TTC549 (cell line): ENCODE measurements around the gene IFT27.
"Not testable (repeated sequence)": the region's sequence is repeated elsewhere in the genome, so short reads cannot be mapped to it uniquely, and the experiment has no call there.

Source experiments
- FAIRE-seq: peaks from 2 replicates; lab custom pipeline; 2012; peaks lifted over from hg19 to GRCh38; lab: Jason Lieb, UNC

The IFT27 gene

DNA sequence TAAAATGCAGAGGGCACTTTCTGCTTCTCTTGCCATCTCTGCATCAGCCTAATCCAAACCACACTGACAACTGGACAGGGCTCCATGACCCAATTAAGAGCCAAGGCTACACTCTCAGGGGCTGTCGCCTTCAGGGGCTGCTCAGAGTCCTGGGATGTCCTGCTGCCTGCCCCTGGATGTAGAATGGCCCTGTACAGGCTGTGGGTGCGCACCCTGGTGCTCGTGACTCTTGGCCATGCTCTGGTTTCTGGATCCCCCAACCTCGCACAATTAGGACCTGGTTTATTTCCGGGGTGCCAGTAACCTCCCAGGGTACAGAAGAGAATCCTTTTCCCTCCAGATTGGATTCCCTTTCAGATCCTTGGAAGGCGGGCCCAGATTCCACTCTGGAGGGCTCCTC lies 11.3 kb downstream of the IFT27 start:
- FAIRE-seq: no peak

DNA sequence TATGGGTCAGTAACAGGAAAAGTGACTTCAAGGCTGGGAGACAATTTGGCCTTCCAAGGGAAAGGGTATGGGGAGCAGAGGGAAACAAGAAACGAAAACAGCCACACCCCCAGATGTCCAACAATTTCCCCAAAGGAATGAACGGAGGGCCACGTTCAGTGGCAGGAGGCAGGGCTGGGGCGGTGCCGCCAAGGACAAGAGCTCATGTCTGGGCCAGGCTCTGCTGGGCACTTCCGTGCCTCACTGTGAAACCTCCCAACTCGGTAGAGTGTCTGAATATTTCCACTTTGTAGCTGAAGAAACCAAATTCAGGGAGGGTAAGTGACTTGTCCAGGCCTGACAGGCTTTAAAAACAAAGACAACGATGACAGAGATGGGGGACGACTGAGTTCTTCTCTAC lies 11.9 kb downstream of the IFT27 start:
- FAIRE-seq: no peak

DNA sequence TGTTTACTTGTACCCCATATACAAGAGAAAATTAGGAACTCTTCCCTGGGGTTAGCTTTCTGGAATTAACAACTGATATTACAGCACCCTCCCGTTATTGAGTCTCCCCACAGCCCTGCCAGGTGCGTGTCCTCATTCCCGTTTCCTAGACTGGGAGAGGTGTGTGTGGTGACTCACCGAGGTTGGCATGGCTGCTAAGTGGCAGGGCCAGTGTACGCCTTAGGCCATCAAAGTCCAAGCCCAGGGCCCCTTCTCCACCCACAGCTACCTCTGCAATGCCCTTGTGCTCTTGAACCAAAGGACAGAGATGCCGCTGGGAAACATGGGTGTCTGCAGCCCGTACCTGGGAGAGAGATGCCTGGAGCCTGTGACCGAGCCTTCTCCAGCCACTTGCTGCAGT lies 12.3 kb downstream of the IFT27 start:
- FAIRE-seq: no peak

DNA sequence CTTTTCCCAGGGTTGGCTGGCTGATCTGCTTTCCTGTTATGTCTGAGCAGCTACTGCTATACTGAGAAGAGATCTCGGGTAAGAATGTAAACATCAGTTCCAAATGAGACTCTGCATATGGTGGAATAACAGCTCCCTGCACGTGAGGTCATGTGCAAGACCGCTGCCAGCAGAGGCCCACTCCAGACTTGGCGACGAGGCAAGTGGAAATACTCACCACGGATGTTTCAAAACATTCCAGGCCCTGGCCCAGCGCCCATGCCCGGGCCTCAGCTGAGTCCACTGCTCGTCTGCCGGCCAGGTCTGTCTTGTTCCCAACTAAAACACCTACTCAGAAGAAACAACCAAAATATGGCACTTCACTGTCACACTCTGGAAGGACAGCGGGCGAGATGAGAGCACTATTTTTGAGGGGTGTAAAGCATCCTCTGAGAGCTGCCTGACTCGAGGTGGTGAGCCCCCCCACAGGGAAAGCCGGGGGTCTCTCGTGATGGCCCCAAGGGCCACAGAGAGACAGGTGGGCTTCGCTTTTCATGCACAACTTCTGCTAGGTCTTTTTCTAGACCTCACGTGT lies 13.1 kb downstream of the IFT27 start:
- FAIRE-seq: no peak

DNA sequence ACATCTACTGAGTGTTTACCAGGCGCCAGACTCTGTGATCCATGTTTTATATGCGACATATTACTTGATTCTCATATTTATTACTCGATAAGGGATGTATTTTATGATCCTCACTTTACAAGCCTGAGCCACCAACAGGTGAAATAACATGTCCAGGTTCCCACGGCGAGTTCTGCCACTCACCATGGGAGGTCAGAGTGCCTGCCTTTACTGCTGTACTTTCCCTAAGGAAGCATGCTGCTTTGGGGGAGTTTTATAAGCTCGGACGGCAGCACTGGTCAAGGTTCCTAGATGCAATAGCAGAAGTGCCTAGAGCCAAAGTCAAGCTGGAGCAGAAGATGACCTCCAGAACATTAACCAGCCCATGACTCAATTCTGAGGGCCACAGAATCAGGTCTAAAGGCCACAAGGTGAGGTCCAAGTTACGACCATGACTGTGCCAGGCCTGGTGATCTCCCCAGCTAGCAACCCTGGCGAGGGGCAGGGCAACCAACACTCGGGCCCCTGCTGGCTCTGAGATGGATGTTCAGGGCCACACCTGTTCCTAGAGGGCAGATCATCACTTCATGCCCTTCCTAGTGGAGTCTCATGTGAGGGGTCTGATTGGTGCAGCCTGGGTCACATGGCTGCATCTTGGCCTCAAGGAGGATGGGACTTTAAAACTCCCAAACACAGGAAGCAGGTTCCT lies 14.2 kb downstream of the IFT27 start:
- FAIRE-seq: no peak

DNA sequence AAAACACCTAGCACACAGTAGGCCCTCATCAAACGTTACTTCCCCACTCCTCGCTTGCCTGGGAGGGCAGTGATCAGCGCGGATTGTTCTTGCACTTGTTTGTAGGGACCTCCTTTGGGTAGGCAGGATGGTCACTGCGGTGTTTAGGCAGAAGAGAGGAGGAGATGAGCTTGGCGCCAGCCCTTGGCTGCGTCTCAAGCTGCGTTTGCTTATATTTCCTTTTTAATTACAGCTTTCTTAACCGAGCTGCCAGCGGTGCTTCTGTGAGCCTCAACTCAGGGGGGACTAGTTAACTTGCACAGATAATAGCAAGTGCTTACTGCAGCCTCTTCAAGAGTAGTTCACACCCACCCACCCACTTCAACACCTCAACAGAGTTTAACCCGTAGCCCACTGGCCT lies 15.1 kb downstream of the IFT27 start:
- no peak for FAIRE-seq

DNA sequence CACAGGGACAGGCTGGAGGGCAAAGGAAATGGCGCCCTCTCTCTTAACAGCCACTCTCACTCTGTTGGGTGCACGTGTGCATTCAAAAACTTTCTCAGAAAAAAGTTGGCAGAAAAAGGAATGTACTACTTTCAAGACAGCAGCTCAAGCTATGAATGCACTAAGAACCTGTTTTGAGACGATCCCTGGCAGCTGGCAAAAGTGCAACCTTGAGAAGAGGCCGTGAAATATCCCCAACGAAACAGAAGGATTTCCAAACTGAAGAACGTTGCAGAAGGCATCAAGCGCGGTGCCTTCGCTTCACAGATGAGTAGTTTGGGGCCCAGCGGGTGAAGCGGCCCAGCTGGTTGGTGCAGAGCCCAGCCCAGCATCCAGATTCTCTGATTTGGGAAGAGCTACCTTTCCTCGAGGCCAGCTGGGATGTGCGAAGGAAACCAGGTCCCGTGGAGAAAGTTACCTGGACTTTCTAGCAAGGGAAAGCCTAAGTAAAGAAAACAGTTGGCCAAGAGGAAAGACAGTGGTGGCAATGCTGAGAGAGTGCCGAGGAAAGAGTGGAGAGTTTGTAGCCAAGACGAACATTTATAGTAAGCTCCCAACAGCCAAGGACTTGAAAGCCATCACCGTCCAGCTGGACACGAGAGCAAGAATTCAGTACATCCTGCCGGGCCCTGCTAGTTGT lies 16.3 kb downstream of the IFT27 start:
- no peak for FAIRE-seq

DNA sequence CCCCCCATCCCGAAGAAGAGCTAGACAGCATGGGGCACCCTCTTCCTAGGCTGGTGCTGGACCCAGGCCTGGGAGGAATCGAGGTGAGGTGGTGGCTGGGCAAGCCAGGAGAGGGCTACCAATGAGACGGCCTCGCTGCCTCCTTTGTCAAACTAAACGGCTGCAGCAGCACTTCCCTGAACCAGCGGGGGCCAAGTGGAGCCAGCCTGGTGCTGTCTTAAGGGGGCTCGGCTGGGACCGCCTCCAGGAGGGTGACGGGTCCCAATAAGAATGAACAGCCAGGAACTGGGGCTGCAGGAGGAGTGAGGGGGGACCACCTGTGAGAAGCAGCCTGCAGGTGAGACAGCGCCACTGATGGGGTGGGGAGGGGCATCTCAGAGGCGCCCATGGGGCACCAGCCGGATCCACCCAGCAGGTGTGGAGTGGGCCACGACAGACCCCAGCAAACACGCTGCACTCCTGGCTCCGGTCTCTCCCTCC lies 17.1 kb downstream of the IFT27 start:
- FAIRE-seq: no peak

DNA sequence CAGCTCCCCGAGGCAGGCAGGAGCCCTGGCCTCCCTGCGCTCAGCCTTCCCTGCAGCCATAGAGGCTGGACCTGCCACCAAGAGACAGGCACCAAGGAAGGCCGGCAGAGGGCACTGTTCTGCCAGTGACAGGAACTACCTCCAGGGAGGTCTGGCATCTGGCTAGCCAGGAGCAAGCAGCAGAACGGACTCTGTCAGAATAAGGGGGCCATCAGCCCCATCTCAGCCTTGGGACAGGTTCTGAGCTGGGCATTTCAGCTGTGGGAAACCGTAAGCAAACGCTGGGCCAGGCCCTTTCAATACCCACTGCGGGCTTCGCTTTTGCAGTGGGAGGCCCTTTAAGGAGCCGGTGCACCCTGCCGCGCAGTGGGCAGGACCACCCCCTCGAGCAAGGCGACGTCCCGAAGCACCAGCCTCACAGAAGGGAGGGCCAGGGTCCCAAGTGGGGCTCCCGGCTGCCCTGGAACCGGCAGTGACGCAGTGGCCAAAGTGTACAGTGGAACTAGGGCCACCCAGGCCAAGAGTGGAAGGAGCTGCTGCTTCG lies 18.2 kb downstream of the IFT27 start:
- no peak for FAIRE-seq

DNA sequence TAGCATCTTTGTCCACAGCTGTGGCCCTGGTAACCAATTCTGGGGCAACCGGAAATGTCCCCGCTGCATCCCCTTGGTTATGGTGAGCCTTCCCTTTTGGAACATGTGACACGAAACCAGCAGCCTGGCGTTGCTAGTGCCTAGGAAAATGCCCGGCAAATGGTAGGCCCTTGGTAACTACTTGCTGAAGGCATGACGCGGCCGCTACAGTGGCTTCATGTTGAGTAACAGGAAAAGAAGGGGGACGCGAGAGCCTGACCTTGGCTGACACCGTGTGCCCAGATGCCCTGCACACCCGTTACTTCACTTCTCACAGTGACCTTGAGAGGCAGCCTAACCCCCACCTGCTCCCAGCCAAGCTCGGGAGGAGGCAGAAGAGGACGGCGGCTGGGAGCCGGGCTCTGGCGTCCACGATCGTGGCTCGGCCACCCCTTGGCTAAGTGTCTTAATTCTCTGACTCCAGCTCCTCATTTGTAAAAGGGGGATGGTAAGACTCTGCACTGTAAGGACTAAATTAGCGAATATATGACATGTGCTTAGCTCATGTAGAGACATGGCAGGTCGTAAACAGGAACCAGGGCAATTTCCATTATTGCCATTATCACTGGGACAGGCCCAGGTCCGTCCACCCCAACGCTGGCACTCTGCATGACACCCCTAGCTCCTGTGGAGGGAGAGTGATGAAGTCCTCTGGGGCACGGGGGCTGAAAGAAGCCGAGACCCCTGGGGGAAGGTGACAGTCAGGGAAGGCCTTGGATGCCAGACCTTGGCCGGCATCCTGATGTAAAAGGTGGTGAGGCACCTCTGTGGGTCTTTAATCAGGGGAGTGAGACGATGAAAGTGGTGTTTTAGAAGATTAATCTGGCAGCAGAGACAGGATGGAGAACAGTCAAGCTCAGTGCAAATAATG lies 18.9 kb downstream of the IFT27 start:
- FAIRE-seq: no peak

DNA sequence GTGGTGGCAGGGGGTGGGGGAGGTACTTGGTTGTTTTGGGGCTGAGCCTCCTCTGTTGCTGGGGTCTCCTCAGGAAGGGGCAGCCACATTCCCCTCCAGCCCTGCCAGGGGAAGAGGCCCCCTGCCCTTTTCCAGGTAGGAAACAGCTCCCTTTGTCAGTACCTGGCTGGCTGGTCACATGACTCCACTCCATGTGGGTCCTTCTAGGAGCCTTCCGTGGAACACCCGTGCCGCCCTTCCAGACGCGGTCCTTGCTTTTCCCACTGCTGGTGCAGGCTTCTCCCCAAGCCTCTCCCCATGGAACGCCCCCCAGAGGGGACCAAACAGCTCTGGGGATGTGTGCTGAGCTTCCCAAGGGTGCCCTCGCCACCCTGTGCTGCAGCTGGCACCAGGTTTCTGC lies 19.9 kb downstream of the IFT27 start:
- no peak for FAIRE-seq

DNA sequence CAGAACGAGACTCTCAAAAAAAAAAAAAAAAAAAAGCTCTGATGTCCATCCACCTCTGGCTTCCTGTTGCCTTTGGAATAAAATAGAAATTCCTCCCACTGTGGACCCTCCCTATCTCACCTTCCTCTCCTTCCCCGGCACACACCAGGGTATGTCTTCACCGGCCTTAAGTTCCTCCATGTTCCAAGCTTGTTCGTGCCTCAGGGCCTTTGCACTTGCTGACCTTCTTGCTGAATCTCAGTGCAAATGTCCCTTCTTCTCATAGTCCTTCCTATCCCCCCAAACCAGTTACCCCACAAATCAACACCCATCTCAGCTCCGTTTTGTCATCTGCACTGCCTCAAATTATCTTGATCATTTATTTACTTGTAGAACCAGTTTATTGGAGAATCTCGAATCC lies 20.6 kb downstream of the IFT27 start:
- FAIRE-seq: no peak

DNA sequence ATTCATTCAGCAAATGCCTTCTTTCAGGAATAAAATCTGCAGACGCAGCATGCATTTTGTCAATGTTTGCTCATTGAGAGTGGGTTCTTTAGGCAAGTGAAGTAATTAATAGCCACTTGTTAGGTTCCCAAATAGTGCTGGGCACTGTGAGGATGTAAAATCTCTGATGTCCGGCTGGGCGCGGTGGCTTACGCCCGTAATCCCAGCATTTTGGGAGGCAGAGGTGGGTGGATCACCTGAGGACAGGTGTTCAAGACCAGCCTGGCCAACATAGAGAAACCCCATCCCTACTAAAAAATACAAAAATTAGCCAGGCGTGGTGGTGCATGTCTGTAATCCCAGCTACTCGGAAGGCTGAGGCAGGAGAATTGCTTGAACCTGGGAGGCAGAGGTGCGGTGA lies 21.0 kb downstream of the IFT27 start:
- FAIRE-seq: not testable (repeated sequence)

DNA sequence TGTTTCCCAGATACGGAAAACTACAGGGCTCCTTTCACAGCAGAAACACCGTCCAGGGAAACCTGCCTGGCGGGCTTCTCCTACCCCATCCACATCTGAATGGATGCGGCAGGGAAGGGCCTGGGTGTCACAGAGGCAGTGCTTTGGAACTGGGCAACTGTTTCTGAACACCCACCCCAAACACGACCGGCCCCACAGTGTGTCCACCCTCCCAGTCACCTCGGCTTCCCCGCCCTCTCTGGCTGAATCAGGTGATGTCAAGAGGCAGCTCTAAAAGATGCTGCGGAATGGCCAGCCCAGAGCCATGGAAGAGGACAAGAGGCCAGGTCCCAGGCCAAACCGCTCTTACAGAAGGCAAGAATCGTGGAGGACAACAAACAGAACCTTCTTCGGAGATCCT lies 22.0 kb downstream of the IFT27 start:
- FAIRE-seq: no peak

DNA sequence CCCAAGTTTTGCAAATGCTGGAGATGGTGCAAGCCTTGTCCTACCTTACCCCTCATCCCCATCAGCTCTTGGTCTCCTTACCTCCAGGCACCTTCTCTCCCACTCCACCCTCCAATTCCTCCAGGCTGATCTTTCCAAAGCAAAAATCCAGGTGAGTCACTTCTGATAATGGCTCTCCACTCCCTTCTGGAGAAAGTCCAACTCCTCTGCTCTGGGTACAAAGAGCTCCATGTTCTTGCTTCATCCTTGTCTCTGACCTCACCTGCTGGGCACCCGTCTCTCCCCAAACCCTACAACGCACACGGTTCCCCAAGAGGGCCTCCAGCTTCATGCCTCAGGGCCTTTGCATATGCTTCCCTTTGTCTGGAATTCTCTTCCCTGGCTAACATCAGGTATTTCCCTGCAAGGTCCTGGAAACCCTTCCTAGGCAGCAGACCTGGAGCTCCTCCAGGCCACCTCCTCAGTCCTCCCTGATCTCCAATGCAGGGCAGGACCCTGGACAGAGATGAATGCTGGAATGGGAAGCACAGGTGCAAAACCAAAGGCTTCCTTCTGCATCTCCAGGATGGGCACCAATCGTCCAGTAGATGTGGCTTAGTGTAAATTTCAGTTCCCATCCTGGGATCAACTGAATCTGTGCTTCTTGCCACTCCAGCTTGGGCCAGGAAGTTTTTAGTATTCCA lies 22.7 kb downstream of the IFT27 start:
- no peak for FAIRE-seq

DNA sequence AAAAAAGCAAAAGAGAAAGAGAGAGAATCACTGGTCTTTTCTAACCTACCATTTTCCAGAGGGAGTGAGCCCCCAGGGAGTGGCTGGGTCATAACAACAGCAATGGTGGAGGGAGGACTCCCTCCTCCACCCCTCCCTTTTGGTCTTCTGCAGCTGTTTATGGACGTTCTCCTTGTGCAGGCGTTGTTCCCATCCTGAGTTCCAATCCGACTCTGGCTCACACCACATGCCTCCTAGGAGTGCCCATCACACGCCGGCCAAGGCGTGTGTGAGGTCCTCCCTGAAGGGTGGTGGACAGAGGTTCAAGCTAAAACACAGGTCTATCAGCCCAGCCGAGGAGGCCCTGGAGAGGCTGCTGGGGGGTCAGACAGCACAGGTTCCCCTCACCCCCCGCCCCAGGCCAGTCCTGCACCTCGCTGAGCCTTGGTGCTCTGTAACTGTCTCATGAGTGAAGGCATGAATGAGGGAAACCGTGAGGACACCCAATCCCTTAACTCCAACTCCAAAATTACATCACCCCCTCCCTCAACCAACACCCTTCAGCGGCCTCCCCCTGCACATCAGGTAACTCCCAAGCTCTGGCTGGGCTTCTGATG lies 29.4 kb downstream of the IFT27 start:
- FAIRE-seq: no peak

DNA sequence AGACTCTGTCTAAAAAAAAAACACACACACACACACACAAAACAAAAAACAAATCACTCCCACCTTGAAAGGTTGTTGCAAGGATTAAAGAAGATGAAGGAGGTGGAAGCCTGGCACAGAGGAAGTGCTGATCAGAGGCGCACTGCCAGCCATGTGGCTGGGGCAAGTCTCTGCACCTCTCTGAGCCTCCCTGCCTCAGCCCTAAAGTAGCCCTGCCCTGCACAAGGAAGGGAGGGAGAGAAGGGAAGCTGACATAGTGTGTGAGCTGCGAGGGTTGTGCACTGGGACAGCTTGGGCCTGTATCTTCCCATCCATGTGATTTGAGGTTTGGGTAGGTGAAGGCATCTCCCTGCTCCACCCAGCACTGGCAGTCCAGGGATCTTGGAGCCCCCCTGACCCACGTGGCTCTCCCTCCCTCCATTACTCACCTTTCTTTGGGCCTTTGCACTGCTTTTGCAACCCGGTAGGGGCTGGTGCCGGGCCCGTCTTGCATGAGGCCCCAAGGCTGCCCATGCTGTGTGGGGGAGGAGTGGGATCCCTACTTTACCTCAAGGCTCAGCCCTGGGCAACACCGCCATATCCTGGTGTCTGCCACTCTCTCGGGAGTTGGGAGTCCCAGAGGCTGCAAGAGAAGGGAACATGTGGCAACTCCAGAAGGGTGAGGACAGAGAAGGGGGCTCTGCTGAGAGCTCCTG lies 30.5 kb downstream of the IFT27 start:
- no peak for FAIRE-seq

DNA sequence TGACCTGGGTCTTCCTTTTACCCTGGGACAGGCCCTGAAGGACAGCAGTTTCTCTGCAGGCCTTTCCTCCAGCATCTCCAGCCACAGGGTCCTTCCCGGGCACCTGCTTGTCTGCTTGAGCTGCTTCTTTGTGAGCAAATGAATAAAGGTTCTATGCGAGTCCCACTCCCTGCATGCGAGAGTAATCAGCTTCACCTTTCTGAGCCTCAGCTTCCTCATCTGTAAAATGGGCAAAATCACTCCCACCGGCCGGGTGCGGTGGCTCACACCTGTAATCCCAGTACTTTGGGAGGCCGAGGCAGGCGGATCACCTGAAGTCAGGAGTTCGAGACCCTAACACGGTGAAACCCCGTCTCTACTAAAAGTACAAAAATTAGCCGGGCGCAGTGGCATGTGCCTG lies 31.1 kb downstream of the IFT27 start:
- no peak for FAIRE-seq

DNA sequence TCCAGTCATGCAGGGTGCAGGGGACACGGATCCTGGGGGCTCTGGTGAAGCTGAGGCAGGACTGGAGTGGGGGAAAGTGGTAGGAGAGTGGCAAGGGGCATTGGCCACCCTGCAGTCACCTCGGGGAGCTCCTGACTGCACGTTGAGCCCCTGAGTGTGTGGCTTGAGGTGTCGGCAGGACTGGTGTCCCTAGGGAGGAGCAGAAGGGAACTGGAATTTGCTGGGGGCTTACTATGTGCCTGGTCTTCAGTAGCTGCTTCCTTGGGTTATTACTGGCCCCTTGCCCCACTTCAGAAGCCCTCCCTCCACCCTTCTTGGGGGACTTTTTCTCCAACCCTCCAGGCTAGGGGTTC lies 31.5 kb downstream of the IFT27 start:
- FAIRE-seq: no peak

DNA sequence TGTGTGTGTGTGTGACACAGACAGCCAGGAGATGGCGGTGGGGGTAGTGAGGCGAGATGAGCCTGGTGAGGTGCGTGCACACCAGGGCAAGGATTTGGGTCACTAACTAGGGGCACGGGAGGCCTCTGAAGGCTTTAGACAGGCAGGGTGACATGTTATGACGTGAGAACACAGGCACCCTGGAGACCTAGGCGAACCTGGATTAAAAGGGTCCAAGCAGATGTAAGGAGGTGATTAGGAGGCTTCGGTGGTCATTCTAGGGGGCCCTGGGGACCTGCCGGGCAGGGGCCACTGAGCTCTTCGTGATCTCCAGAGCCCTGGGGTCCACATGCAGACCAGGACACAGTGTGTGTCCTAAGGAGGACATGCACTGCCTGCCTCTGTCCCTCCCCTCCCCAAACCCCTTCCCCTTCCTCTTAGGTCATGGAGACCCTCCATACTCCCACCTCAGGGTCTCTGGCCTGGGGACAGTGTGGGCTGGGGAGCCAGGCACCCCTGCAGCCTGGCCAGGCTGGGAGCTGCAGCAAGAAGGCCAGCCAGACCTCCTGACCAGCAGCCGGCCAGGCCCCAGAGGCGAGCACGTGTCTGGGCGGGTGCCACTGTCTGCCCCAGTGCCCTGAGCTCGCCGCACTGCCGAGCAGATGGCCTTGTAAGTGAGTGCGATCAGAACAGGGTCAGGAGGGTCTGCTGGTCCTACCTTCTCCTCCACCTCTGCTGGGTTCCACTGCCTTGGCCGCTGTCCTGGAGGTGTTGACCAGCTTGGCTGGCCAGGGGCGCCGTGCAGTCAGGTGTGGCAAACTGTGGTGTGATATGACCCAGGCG lies 32.1 kb downstream of the IFT27 start:
- FAIRE-seq: no peak
